ENCODE measurements around the gene IL15. TPM values are rescaled to one million over a fixed set of nuclear protein-coding genes. Genes with fewer than 3 reads are reported as not detected.
"Not testable (repeated sequence)": the region's sequence is repeated elsewhere in the genome, so short reads cannot be mapped to it uniquely, and the experiment has no call there.

Gene IL15, protein sequence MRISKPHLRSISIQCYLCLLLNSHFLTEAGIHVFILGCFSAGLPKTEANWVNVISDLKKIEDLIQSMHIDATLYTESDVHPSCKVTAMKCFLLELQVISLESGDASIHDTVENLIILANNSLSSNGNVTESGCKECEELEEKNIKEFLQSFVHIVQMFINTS
- 11.5 TPM for total RNA-seq

DNA sequence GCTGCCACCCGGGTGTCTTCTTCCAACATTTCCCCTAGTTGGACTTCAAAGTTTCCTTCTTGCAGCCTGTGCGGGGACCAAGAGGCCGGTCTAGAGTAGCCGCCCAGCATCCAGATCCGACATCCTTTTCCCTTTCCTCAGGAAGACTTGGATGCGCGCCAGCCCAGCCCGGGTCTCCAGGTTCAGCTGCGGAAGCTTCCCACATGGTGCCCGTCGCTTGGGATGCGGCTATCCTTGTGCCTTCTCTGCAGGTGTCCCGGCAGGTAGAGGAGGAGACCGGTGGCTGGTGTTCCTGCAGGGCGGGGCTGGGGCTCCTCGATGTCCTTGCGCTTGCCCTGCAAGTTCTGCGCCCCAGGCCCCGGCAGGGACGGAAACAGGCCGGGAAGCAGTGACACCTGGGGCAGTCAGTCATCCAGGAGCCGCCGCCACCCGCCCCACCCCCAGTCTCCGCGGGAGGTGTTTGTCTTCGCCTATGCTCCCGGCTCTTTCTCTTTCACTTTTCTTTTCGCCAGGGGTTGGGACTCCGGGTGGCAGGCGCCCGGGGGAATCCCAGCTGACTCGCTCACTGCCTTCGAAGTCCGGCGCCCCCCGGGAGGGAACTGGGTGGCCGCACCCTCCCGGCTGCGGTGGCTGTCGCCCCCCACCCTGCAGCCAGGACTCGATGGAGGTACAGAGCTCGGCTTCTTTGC, at the start of gene IL15:
Gene IL15, plus strand, starts transcription at position 502 of the 689 bp plus-strand sequence. CDS start 82,882 bp downstream, outside the sequence.
- Histone ChIP-seq H3K4me3 (peak within 1 kb of the TSS; percentile 69 to 85), H3K36me3 (no peaks in the 10 kb centered on the region), H3K27ac (peak within 1 kb of the TSS; percentile 88), H3K4me1 (peaks cover 7% of the 10 kb centered on the region), H3K9me3 (no peaks in the 10 kb centered on the region), H3K27me3 (no peaks in the 10 kb centered on the region)
- TF ChIP-seq, protein P1, sequence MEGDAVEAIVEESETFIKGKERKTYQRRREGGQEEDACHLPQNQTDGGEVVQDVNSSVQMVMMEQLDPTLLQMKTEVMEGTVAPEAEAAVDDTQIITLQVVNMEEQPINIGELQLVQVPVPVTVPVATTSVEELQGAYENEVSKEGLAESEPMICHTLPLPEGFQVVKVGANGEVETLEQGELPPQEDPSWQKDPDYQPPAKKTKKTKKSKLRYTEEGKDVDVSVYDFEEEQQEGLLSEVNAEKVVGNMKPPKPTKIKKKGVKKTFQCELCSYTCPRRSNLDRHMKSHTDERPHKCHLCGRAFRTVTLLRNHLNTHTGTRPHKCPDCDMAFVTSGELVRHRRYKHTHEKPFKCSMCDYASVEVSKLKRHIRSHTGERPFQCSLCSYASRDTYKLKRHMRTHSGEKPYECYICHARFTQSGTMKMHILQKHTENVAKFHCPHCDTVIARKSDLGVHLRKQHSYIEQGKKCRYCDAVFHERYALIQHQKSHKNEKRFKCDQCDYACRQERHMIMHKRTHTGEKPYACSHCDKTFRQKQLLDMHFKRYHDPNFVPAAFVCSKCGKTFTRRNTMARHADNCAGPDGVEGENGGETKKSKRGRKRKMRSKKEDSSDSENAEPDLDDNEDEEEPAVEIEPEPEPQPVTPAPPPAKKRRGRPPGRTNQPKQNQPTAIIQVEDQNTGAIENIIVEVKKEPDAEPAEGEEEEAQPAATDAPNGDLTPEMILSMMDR (IDR thresholded peaks at IDR 0.05), result no peak
- TF ChIP-seq POLR2A (IDR thresholded peaks at IDR 0.05), result no peak
- peak in 1 of 2 donors; percentile 70 for TF ChIP-seq POLR2AphosphoS5 (IDR thresholded peaks at IDR 0.05; ENCODE audit: insufficient read depth in 1 of 2, low read depth in 1 of 2)
- DNase-seq (ENCODE audit: extremely low spot score in 2 of 2), result no peak
- intact Hi-C loops (cut with DNase I), result loop anchor here (5.0 kb wide), 1 partner anchor 294 kb away; no protein-coding TSS in a partner anchor

DNA sequence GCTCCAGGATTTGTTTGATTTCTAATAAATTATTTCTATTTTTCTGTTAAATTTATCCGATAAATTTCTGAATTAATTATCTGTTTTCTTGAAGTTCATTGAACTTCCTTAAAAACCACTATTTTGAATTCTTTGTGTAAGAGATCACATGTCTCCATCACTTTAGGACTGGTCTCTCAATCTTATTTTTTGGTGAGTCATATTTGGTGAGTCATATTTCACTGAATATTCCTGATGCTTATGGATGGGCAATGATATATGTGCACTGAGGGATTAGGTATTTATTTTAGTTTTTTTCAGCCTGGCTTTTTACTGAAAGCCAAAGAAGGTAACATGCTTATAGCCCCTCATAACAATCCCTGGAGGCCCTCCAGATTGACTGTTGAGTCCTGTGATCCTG, 48.5 kb upstream of the IL15 start:
- Histone ChIP-seq H3K4me3 (no peak overlapping the region), H3K27me3 (no peaks in the 10 kb centered on the region), H3K36me3 (no peaks in the 10 kb centered on the region), H3K4me1 (no peaks in the 10 kb centered on the region), H3K27ac (no peak overlapping the region), H3K9me3 (no peaks in the 10 kb centered on the region)
- intact Hi-C loops (cut with DNase I), result no loop called here
- no peak for DNase-seq (ENCODE audit: extremely low spot score in 2 of 2)
- TF ChIP-seq POLR2AphosphoS5 (IDR thresholded peaks at IDR 0.05; ENCODE audit: insufficient read depth in 1 of 2, low read depth in 1 of 2) (no peak), POLR2A (IDR thresholded peaks at IDR 0.05) (no peak)
- TF ChIP-seq, protein P1 (IDR thresholded peaks at IDR 0.05), result no peak

- no peaks in the 10 kb centered on the region for H3K9me3 ChIP-seq
- H3K36me3 ChIP-seq, result no peaks in the 10 kb centered on the region
- H3K4me3 ChIP-seq, result no peak overlapping the region
- H3K27ac ChIP-seq, result no peak overlapping the region
- DNase-seq (ENCODE audit: extremely low spot score in 2 of 2), result no peak
- intact Hi-C loops (cut with DNase I), result no loop called here
- H3K4me1 ChIP-seq, result no peaks in the 10 kb centered on the region
- TF ChIP-seq, protein P1 (IDR thresholded peaks at IDR 0.05), result no peak
- TF ChIP-seq POLR2A (IDR thresholded peaks at IDR 0.05) (no peak), POLR2AphosphoS5 (IDR thresholded peaks at IDR 0.05; ENCODE audit: insufficient read depth in 1 of 2, low read depth in 1 of 2) (no peak)
- H3K27me3 ChIP-seq, result no peaks in the 10 kb centered on the region
These were observed 40.9 kb upstream of the IL15 start for GRCh38 chr4:141595531-141595930.

- no peaks in the 10 kb centered on the region for H3K36me3 ChIP-seq
- H3K27me3 ChIP-seq, result no peaks in the 10 kb centered on the region
- intact Hi-C loops (cut with DNase I), result no loop called here
- H3K4me3 ChIP-seq, result no peak overlapping the region
- no peak overlapping the region for H3K27ac ChIP-seq
- no peak for DNase-seq (ENCODE audit: extremely low spot score in 2 of 2)
- H3K4me1 ChIP-seq, result no peaks in the 10 kb centered on the region
- no peaks in the 10 kb centered on the region for H3K9me3 ChIP-seq
- TF ChIP-seq, protein P1 (IDR thresholded peaks at IDR 0.05), result no peak
- TF ChIP-seq POLR2AphosphoS5 (IDR thresholded peaks at IDR 0.05; ENCODE audit: insufficient read depth in 1 of 2, low read depth in 1 of 2) (no peak), POLR2A (IDR thresholded peaks at IDR 0.05) (no peak)
These were observed 36.5 kb upstream of the IL15 start for GRCh38 chr4:141599853-141600252.

- H3K27ac ChIP-seq; H3K9me3 ChIP-seq; DNase-seq (ENCODE audit: extremely low spot score in 2 of 2); H3K4me1 ChIP-seq; H3K4me3 ChIP-seq; H3K36me3 ChIP-seq; intact Hi-C loops (cut with DNase I); H3K27me3 ChIP-seq: not testable (repeated sequence)
These were observed 31.7 kb upstream of the IL15 start for GRCh38 chr4:141604683-141605082.
